HUES64 (cell line): ENCODE data around the gene FABP7. TPM values are rescaled to one million over a fixed set of nuclear protein-coding genes. Genes with fewer than 3 reads are reported as not detected.
"Not testable (repeated sequence)": the region's sequence is repeated elsewhere in the genome, so short reads cannot be mapped to it uniquely, and the experiment has no call there.

Source experiments
- H3K27ac ChIP-seq: 2 replicates; pipeline ENCODE4 v1.7.0; 2013; ENCODE audit warnings: low read depth, low read length, inconsistent platforms
- H3K27me3 ChIP-seq: 2 replicates; pipeline ENCODE4 v1.6.1; 2013; ENCODE audit warnings: mild to moderate bottlenecking, low read length; ENCODE audit not compliant: insufficient read depth
- H3K36me3 ChIP-seq: 2 replicates; pipeline ENCODE4 v1.6.1; 2013; ENCODE audit warnings: mild to moderate bottlenecking, low read length; ENCODE audit not compliant: insufficient read depth
- H3K4me1 ChIP-seq: 2 replicates; pipeline ENCODE4 v1.6.1; 2013; ENCODE audit warnings: mild to moderate bottlenecking, low read length, moderate library complexity; ENCODE audit not compliant: insufficient read depth
- H3K4me3 ChIP-seq: 2 replicates; pipeline ENCODE4 v1.5.1; 2013; ENCODE audit warnings: mild to moderate bottlenecking, low read length, moderate library complexity
- H3K9ac ChIP-seq: 2 replicates; pipeline ENCODE4 v1.6.1; 2013; ENCODE audit warnings: mild to moderate bottlenecking, low read depth, low read length
- H3K9me3 ChIP-seq: 2 replicates; pipeline ENCODE4 v1.6.1; 2013; ENCODE audit warnings: low read depth, low read length; ENCODE audit not compliant: insufficient read depth
- WGBS: fragments of 150-250, 120-280 bp; methylation state at CpG from one replicate; pipeline ENCODE4 v1.1.7; 2013; ENCODE audit warnings: missing lambda C conversion rate; 5-methylcytosine and 5-hydroxymethylcytosine counted together
- polyA plus RNA-seq, 2 experiments: library from polyadenylated mRNA; stranded (reverse); fragments of 50-300 nt; gene quantifications; one replicate each; pipeline ENCODE4 v1.2.3, GENCODE V29; 2013

Gene FABP7
- polyA plus RNA-seq (2013, experiment 1 of 2): 32.2 TPM
- polyA plus RNA-seq (2013, experiment 2 of 2): 43.0 TPM

DNA sequence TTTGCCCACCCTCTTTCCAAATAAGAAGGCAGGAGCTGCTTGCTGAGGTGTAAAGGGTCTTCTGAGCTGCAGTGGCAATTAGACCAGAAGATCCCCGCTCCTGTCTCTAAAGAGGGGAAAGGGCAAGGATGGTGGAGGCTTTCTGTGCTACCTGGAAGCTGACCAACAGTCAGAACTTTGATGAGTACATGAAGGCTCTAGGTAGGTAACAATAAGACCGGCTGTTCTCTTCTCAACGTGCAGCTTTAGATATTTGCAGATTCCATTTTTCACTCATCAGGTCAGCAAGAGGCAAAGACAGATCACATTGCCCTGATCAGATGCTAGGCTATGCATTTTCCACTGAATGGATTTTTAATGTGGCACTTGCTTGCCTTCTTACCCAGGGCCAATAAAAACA is at the start of gene FABP7:
Gene FABP7 (plus strand): TSS at position 50 of the 400 bp plus-strand sequence. CDS start 79 bp downstream, at position 129.
- Histone ChIP-seq H3K4me1 (peaks cover 27% of the 10 kb centered on the region), H3K9me3 (no peaks in the 10 kb centered on the region), H3K9ac (no peak within 1 kb of the TSS; the same call in 1 of the 2 replicates), H3K27me3 (no peaks in the 10 kb centered on the region), H3K27ac (peak within 1 kb of the TSS; percentile 16; the same call in 1 of the 2 replicates), H3K36me3 (no peaks in the 10 kb centered on the region), H3K4me3 (peak within 1 kb of the TSS; percentile 22)
- 60% methylated on average over 3 of the region's 3 CpGs for WGBS

- Histone ChIP-seq H3K36me3 (no peaks in the 10 kb centered on the region), H3K9ac (no peak overlapping the region), H3K4me1 (peaks cover 23% of the 10 kb centered on the region), H3K27me3 (no peaks in the 10 kb centered on the region), H3K4me3 (no peak overlapping the region), H3K9me3 (no peaks in the 10 kb centered on the region), H3K27ac (no peak overlapping the region)
- WGBS: 88% methylated on average over 3 of the region's 3 CpGs
These were observed 49.2 kb upstream of the FABP7 start for GRCh38 chr6:122730334-122730733.

DNA sequence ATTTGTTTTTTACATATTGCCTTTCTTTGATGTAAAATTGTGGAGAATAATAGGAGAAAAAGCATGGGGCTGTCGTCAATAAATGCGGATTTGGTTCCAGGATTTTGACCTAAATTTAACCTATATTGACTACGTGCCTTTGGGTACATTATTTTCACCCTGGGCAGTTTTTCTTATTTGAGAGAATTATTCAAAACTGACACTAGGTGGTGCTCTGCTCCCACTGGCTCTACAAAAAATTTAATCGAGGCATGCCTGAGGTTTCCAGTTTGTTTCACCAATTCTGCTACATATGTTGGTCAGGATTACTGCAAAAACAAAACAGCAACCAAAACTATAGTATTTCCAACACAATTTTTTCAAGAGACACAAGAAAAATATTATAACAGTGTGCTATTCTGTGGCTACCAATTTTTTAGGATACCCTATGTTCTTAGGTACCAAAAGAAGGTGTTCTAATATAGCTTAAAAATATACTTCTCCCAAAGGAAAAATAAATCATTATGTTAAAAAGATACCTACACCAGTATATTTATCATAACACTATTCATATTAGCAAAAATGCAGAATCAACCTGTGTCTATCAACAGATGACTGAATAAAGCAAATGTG is 48.6 kb upstream of the FABP7 start:
- Histone ChIP-seq H3K27me3 (no peaks in the 10 kb centered on the region), H3K9me3 (no peaks in the 10 kb centered on the region), H3K9ac (no peak overlapping the region), H3K36me3 (no peaks in the 10 kb centered on the region), H3K27ac (no peak overlapping the region), H3K4me3 (no peak overlapping the region), H3K4me1 (peaks cover 28% of the 10 kb centered on the region)
- WGBS: 17% methylated on average over 4 of the region's 4 CpGs

GRCh38 chr6:122733259-122733658 is 46.3 kb upstream of the FABP7 start:
- 81% methylated on average over 2 of the region's 4 CpGs for WGBS
- no peaks in the 10 kb centered on the region for H3K9me3 ChIP-seq

GRCh38 chr6:122734529-122735395 is 44.8 kb upstream of the FABP7 start:
- Histone ChIP-seq H3K9me3 (no peaks in the 10 kb centered on the region), H3K9ac (no peak overlapping the region), H3K27ac (no peak overlapping the region), H3K4me1 (peaks cover 26% of the 10 kb centered on the region), H3K27me3 (no peaks in the 10 kb centered on the region), H3K4me3 (no peak overlapping the region), H3K36me3 (no peaks in the 10 kb centered on the region)
- WGBS: 57% methylated on average over 8 of the region's 10 CpGs

More at GRCh38 chr6:122733259-122733658, 46.3 kb upstream of the FABP7 start:
- Histone ChIP-seq H3K4me3 (no peak overlapping the region), H3K4me1 (peaks cover 26% of the 10 kb centered on the region), H3K9ac (no peak overlapping the region), H3K27ac (no peak overlapping the region), H3K36me3 (no peaks in the 10 kb centered on the region), H3K27me3 (no peaks in the 10 kb centered on the region)

DNA sequence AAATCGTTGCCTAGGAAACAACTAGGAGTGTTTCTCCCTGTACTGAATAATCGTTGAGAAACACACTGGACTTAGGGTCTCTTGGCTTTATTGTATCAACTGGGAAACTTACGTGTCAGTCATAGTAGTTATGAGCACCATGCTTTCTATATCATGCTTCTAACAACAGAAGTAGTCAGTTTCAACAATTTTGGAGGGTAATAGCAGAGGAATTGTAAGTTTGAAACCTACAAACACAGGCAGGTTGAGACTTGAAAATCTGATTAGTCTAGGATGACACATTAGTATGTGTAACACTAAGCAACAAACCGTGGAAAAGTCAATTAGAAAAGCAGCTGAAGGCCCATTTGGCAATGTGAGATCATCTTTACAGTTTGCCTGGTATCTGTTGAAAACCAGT is 43.9 kb upstream of the FABP7 start:
- Histone ChIP-seq H3K9me3 (no peaks in the 10 kb centered on the region), H3K27ac (no peak overlapping the region), H3K36me3 (no peaks in the 10 kb centered on the region), H3K9ac (no peak overlapping the region), H3K4me3 (no peak overlapping the region), H3K4me1 (peaks cover 26% of the 10 kb centered on the region), H3K27me3 (no peaks in the 10 kb centered on the region)
- 93% methylated on average over 4 of the region's 4 CpGs for WGBS

GRCh38 chr6:122736163-122736562 is 43.4 kb upstream of the FABP7 start:
- 94% methylated on average over 2 of the region's 4 CpGs for WGBS
- H3K27ac ChIP-seq: no peak overlapping the region
- H3K9me3 ChIP-seq: no peaks in the 10 kb centered on the region
- H3K4me1 ChIP-seq: peaks cover 26% of the 10 kb centered on the region
- H3K9ac ChIP-seq: no peak overlapping the region
- H3K36me3 ChIP-seq: no peaks in the 10 kb centered on the region
- no peaks in the 10 kb centered on the region for H3K27me3 ChIP-seq
- H3K4me3 ChIP-seq: no peak overlapping the region

DNA sequence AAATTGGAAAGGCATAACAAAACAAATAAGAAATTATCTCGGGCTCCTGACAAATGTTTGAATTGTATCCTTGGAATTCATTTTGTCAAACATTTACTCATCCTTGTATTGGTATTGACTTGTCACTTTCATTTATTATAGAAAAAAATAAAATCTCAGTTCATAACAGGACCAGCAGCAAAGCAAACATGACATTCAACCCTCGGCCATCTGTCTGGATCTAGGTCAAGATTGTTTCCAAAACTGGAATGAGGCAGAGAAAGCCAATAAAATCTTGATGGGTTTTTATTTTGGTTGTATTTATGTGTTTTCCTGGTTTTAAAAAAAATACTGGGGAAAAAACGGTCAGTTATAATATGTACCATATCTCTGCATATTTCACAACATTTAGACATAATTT is 42.9 kb upstream of the FABP7 start:
- H3K4me1 ChIP-seq: peaks cover 26% of the 10 kb centered on the region
- 91% methylated on average over 1 of the region's 3 CpGs for WGBS
- no peaks in the 10 kb centered on the region for H3K27me3 ChIP-seq
- no peaks in the 10 kb centered on the region for H3K36me3 ChIP-seq
- no peak overlapping the region for H3K27ac ChIP-seq
- peaks cover 4% of the 10 kb centered on the region; the same call in 1 of the 2 replicates for H3K9me3 ChIP-seq
- no peak overlapping the region for H3K9ac ChIP-seq
- H3K4me3 ChIP-seq: no peak overlapping the region

GRCh38 chr6:122740091-122740490 is 39.4 kb upstream of the FABP7 start:
- H3K27me3 ChIP-seq: no peaks in the 10 kb centered on the region; the same call in 1 of the 2 replicates
- H3K9ac ChIP-seq: no peak overlapping the region
- no peaks in the 10 kb centered on the region for H3K36me3 ChIP-seq
- H3K9me3 ChIP-seq: peaks cover 4% of the 10 kb centered on the region; the same call in 1 of the 2 replicates
- no peak overlapping the region for H3K27ac ChIP-seq
- WGBS: no CpG with 5 or more reads among the region's 2 CpGs
- H3K4me3 ChIP-seq: no peak overlapping the region
- H3K4me1 ChIP-seq: peaks cover 13% of the 10 kb centered on the region

DNA sequence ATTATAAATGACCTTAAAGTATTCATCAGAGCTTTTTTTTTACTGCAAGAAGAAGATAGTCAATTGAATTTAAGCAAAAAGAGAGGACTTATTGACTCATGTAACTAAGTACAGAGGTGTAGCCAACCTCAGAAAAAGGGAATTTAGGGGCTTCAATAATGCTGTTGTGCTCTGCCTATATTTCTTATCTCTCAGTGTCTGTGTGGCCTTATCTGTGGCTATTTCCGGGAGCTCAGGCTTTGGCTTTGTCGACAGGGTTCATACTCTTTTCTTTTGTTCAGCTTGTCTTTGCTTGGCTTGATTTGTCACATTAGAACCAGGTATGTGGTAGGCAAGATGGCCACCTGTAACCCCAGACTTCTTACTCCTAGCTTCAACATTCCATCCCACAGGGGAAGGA is 38.6 kb upstream of the FABP7 start:
- whole genome bisulfite sequencing: 93% methylated on average over 2 of the region's 2 CpGs
- Histone ChIP-seq H3K9me3 (peaks cover 4% of the 10 kb centered on the region; the same call in 1 of the 2 replicates), H3K4me1 (peaks cover 5% of the 10 kb centered on the region; the same call in 1 of the 2 replicates), H3K9ac (no peak overlapping the region), H3K27me3 (no peaks in the 10 kb centered on the region; the same call in 1 of the 2 replicates), H3K27ac (no peak overlapping the region), H3K36me3 (no peaks in the 10 kb centered on the region), H3K4me3 (no peak overlapping the region)

GRCh38 chr6:122744247-122744646 is 35.3 kb upstream of the FABP7 start:
- not testable (repeated sequence) for H3K9me3 ChIP-seq, H3K4me3 ChIP-seq, H3K4me1 ChIP-seq, H3K27me3 ChIP-seq, H3K27ac ChIP-seq, H3K9ac ChIP-seq, H3K36me3 ChIP-seq
- 52% methylated on average over 7 of the region's 8 CpGs for whole genome bisulfite sequencing
